ENCODE results near the gene GPATCH2L. TPM values are rescaled to one million over a fixed set of nuclear protein-coding genes. Genes with fewer than 3 reads are reported as not detected.

GPATCH2L gene
- total and polyA plus RNA-seq, 2 of the 13 experiments (the other 11 are each of a cell fraction or from before 2014, with no cell fraction given) = 14.4 to 29.0 TPM

DNA sequence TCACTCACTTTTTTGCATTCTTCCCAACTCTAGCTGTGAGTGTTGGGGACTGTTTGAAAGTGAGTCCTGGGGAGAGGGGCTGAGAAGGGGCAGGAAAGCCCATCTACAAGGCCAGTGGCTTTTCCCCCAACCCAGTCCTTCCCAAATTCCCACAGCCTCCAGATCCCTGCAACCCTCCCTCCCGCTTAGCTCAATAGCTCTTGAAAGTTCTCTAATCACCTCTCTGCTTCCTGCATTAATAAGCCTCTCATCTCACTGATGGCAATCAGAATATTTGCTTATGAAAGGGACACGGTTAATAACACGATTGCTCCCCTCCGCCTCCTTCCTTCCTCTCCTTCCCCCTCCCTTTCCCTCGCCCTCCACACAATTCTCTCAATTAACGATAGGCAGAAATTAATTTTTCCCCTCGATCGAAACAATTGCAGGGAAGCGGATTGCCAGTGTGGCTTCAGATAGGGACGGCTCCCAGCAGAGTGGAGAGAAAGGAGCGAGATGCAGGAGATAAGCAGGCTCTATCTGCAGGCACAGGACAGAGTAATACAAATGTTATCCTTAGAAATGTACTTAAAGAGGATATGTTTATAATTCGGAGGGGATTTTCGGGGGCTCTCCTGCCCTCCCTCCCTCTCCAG is 15.1 kb upstream of the GPATCH2L start (continued):
- TF ChIP-seq ZNF503 (CRISPR knock-in tag; IDR thresholded peaks at IDR 0.05) (no peak), SRSF1 (optimal IDR thresholded peaks at IDR 0.05; ENCODE audit: low read depth, low read length) (no peak), KLF15 (CRISPR knock-in tag; IDR thresholded peaks at IDR 0.05; ENCODE audit: borderline replicate concordance) (no peak), EHMT2 (IDR thresholded peaks at IDR 0.05; ENCODE audit: borderline replicate concordance, low read depth, low read length) (no peak), POLR2AphosphoS2 (IDR thresholded peaks at IDR 0.05; ENCODE audit: low read depth, low read length) (no peak), ZFY (CRISPR knock-in tag; IDR thresholded peaks at IDR 0.05) (no peak), ZNF83 (CRISPR knock-in tag; IDR thresholded peaks at IDR 0.05; ENCODE audit: borderline replicate concordance) (no peak), ZBTB14 (CRISPR knock-in tag; IDR thresholded peaks at IDR 0.05) (no peak), ZNF24 (IDR thresholded peaks at IDR 0.05) (no peak), CENPBD1 (CRISPR knock-in tag; IDR thresholded peaks at IDR 0.05; ENCODE audit: borderline replicate concordance, low read depth) (no peak), GMEB1 (CRISPR knock-in tag; IDR thresholded peaks at IDR 0.05; ENCODE audit: borderline replicate concordance) (no peak), ZNF318 (CRISPR knock-in tag; IDR thresholded peaks at IDR 0.05) (no peak), SNAPC2 (CRISPR knock-in tag; IDR thresholded peaks at IDR 0.05) (no peak), ZNF501 (CRISPR knock-in tag; IDR thresholded peaks at IDR 0.05) (no peak), NONO (IDR thresholded peaks at IDR 0.05) (no peak), NONO (CRISPR knock-in tag; conservative IDR thresholded peaks at IDR 0.05) (no peak)
